DMS53 treated with DMSO at 0.1 percent for 48 hours (cell line): ENCODE measurements around the gene GABRB2.

ENCODE experiments used
- DNase-seq: peaks from one replicate; lab custom pipeline; 2025; ENCODE audit not compliant: unreplicated experiment; lab: John Stamatoyannopoulos, UW

The GABRB2 gene

GRCh38 chr5:161391724-161392123 lies 154.8 kb downstream of the GABRB2 start:
- no peak for DNase-seq

DNA sequence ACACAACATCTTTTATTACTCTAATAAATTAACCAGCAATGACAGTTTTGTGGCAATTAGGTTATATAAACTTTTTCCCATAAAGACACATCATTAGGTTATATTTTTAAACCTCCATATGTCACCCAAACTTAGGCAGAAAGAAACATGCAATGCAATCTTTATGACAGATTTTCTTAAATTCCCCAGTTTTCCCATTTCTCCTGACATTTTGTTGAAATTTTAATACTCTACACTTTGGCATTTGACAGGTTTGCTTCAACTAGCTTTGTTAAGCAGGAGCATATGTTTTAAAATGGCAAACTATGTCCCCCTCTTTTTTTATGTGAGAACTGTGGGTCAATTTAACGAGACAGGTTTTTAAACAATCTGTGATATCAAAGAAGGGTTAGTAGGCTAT lies 155.5 kb downstream of the GABRB2 start:
- DNase-seq: no peak

GRCh38 chr5:161387121-161387520 lies 159.4 kb downstream of the GABRB2 start:
- no peak for DNase-seq

DNA sequence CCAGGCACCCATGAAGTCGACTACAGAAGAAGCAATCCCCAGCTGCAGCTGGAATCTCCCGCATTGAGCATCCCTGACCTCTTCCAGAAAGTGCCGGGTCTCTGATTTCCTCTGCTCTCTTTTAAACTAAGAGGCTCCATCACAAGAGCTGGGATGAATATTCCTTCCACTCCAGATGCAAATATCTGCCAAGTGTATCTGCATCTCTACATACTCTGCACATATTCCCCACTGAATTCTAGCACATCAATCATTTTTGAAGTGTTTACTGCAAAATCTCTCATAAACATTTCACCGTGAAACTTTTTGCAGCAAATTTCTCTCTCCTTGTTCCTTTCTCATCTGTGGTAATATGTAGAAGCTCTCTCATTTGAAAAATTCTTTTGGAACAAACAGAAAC lies 161.5 kb downstream of the GABRB2 start:
- no peak for DNase-seq

- DNase-seq: no peak
Observed at GRCh38 chr5:161382685-161383084, 163.8 kb downstream of the GABRB2 start.

GRCh38 chr5:161380486-161380885 lies 166.0 kb downstream of the GABRB2 start:
- no peak for DNase-seq

DNA sequence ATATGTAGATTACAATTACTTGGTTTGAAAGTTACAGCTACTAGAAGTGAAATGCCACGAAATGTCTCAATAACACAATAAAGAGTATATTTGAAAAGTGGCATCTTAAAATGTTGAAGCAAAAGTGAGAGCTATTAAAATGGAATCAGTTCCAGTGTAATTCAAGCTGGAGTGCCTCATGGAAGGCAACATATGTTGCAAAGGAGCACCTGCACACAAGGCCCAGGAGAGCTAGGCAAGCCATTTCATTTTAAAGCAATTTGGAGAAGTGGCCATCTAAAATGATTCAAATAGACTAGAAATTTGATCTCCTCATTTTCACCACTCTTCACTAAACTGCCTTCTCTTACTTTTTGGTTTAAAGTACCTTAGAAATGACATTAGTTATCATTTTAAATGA lies 167.8 kb downstream of the GABRB2 start:
- DNase-seq: no peak

DNA sequence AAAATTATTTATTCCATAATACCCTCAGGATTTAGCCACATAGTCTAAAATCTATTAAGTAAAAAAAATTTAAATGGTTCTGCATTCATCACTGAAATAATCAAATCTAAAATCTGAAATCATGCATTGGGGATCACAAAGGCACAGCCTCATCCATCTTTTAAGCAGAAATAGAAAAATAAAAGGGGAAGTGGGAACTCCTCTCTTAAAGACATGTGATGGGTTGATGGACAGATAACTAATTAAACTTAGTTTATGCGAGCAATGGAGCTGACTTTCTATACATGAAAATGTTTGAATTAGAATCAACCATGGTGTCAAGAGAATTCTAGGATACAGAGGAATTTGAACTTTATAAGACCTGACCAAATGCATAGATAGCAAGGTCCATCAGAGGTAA lies 170.5 kb downstream of the GABRB2 start:
- no peak for DNase-seq

GRCh38 chr5:161373345-161373707 lies 173.2 kb downstream of the GABRB2 start:
- no peak for DNase-seq

- DNase-seq: no peak
Observed at GRCh38 chr5:161372682-161373344, 173.7 kb downstream of the GABRB2 start.

GRCh38 chr5:161369022-161369421 lies 177.5 kb downstream of the GABRB2 start:
- no peak for DNase-seq

DNA sequence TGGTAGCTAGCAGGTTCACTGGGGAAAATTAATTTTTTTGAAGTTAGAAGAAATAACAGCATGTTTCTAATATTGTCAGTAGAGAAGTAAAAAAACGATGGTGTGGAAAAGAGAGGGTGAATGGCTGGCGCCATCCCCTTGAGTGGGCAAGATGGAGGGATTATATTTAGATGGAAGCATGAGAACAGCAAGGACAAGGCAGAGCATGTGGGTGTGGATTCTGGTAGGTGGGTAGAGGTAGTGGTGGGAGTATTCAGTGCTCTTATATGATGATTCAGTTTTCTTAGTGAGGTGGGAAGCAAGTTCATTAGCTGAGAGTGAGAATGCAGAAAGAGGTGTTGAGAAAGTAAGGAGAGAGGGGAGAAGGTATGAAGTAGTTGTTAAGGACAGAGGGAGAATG lies 188.1 kb downstream of the GABRB2 start:
- no peak for DNase-seq

DNA sequence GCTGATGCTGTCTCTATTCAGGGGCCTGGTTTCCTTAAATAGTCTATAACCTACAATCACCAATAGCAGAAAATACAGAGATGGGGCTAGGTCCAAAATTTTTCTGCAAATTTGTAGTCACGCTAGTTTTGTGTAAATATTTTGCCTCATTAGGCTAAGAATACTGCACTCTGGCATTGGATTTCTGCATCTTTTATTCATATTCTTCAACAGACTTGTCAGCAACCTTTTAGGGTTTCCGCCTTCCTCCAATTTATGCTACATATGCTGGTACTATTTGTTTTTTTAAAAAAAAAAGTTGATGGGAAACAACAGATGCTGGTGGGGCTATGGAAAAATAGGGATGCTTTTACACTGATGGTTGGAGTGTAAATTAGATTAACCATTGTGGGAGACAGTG lies 202.3 kb downstream of the GABRB2 start:
- no peak for DNase-seq

DNA sequence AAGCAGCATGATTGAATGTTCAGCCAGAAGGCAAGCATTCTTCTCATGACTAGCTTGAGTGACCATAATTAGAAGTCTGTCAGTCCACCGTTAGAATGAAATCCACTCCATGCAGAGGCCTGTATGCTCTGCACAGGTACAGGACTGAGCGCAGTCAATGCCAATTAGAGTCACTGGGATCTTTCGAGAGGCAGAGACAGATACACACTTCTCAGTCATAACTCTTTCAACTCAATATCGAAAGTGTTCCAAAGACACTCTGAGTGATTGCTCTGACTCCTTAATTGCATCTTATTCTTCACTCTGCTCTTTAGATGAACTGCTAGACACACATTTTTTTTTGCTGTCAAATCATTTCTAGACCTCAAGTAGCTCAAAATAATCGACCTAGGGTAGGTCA lies 203.6 kb downstream of the GABRB2 start:
- DNase-seq: no peak

- DNase-seq: no peak
Observed at GRCh38 chr5:161340012-161340411, 206.5 kb downstream of the GABRB2 start.

- DNase-seq: no peak
Observed at GRCh38 chr5:161333194-161333880, 213.2 kb downstream of the GABRB2 start.

- no peak for DNase-seq
Observed at GRCh38 chr5:161332343-161332742, 214.2 kb downstream of the GABRB2 start.

- peak; percentile 31 for DNase-seq
Observed at GRCh38 chr5:161314033-161314432, 232.5 kb downstream of the GABRB2 start.

- DNase-seq: no peak
Observed at GRCh38 chr5:161312882-161313281, 233.6 kb downstream of the GABRB2 start.

- no peak for DNase-seq
Observed at GRCh38 chr5:161311965-161312364, 234.6 kb downstream of the GABRB2 start.

DNA sequence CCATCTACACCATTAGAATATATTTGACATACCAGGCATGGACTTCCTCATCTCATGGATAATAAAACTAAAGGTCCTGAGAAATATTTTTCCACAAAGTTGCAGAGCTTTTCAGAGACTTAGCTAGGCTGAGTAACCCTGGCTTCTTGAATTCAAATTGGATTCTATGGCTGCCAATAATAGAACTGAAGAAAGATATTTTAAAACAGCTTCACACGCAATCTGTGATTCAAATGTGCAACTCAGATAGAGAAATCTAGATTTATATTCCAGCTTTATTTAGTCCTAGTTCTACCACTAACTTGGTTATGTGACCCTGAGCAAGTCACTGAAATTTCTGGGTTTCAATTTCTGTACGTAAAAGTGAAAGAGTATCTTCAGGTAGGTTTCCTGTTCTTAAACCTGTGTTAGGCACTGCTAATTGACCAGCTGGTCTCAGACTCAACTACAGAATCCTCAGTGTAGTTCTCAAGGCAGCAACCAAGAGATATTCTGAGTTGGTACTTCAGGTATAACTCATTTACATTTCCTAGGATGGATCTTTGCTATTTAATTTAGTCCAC lies 235.3 kb downstream of the GABRB2 start:
- no peak for DNase-seq

- DNase-seq: no peak
Observed at GRCh38 chr5:161306351-161306995, 240.1 kb downstream of the GABRB2 start.
